ENCODE measurements around the gene AFF2.

Gene AFF2

DNA sequence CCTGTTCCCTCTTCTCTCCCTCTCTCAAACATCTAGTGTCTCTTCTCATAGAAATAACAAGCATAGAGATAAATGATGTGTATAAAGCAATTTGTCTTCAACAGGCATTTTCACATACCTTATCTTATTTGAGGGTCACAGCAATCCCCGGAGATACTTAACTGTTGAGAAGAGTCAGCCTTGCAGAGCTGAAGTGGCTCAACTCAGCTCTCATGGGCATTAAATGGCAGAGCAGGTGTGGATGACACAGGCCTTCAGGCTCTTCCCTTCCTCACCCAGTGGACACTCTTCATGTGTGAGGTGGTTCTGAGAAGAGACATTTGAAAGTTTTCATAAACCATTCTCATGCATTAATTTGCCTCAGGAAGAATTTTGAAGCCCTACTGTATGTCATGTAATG lies 134.2 kb downstream of the AFF2 start:
- H2AFZ ChIP-seq (ENCODE audit: low read length): no peak overlapping the region
- no peaks in the 10 kb centered on the region for H3K9me3 ChIP-seq (replicated peaks in 1 of 2; ENCODE audit: control insufficient read depth in 2 of 2, insufficient read depth in 1 of 2, low read depth in 1 of 2, low read length in 2 of 2)

DNA sequence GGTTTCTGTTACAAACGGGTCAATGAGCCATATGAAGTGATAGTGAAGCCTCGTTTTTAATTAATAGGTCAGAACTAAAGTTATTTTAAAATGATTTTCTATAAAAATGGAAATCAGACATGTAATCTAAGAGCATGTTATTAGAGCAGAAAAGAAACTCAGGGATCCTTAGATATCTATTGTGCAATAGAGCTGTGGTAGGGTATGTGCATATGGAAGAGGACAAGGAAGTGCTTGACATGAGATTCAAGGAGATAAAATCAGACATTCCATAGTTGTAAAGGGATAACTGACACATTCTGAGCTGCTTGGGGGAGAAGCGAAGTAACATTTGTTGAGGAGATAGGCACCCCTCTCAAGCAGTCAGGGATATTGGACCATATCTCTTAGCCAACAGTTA lies 143.0 kb downstream of the AFF2 start:
- DNase-seq (ENCODE audit: low spot score): no peak
- Histone ChIP-seq H2BK12ac (ENCODE audit: low read length) (no peak overlapping the region), H3K36me3 (replicated peaks in 1 of 2; ENCODE audit: control insufficient read depth in 2 of 2, insufficient read depth in 2 of 2, low read length in 2 of 2) (no peaks in the 10 kb centered on the region), H3K4me1 (ENCODE audit: control insufficient read depth in 2 of 2, insufficient read depth in 1 of 2, low read depth in 1 of 2, low read length in 2 of 2) (no peaks in the 10 kb centered on the region), H3K27me3 (ENCODE audit: control insufficient read depth in 3 of 3, insufficient read depth in 3 of 3, low read depth in 1 of 3, low read length in 3 of 3) (no peaks in the 10 kb centered on the region), H2AK5ac (ENCODE audit: low read depth, low read length) (no peak overlapping the region), H3K14ac (ENCODE audit: low read length) (no peak overlapping the region), H3K4me3 (ENCODE audit: low read length in 2 of 2) (no peak overlapping the region), H3K4ac (ENCODE audit: low read length) (no peak overlapping the region), H3K27ac (replicated peaks; ENCODE audit: low read length) (no peak overlapping the region), H2BK120ac (ENCODE audit: low read depth, low read length) (no peak overlapping the region), H2BK15ac (ENCODE audit: low read length) (no peak overlapping the region), H2BK5ac (ENCODE audit: low read length) (no peak overlapping the region), H4K8ac (ENCODE audit: low read depth, low read length) (no peak overlapping the region), H3K23ac (ENCODE audit: low read depth, low read length, poor library complexity) (no peak overlapping the region), H3K9me3 (replicated peaks in 1 of 2; ENCODE audit: control insufficient read depth in 2 of 2, insufficient read depth in 1 of 2, low read depth in 1 of 2, low read length in 2 of 2) (no peaks in the 10 kb centered on the region), H4K91ac (ENCODE audit: low read depth, low read length, poor library complexity) (no peak overlapping the region), H3K9ac (ENCODE audit: low read depth, low read length, poor library complexity) (no peak overlapping the region), H3K79me1 (ENCODE audit: low read depth, low read length) (no peaks in the 10 kb centered on the region), H3K18ac (ENCODE audit: low read length) (no peak overlapping the region), H2AFZ (ENCODE audit: low read length) (no peak overlapping the region), H3K4me2 (ENCODE audit: insufficient read depth, low read length, poor library complexity, severe bottlenecking) (no peak overlapping the region)
- no CpG with 5 or more reads among the region's 3 CpGs for WGBS, 2 donors (ENCODE audit: extremely low coverage in 2 of 2, insufficient read length in 2 of 2, insufficient replicate concordance in 1 of 2)

More for the DNA sequence above, 134.2 kb downstream of the AFF2 start:
- no peak overlapping the region for H3K18ac ChIP-seq (ENCODE audit: low read length)
- no peak overlapping the region for H3K4me3 ChIP-seq (ENCODE audit: low read length in 2 of 2)
- H2BK120ac ChIP-seq (ENCODE audit: low read depth, low read length): no peak overlapping the region
- no peak overlapping the region for H4K91ac ChIP-seq (ENCODE audit: low read depth, low read length, poor library complexity)
- no peak overlapping the region for H4K8ac ChIP-seq (ENCODE audit: low read depth, low read length)
- peaks cover 0 to 3% (median 0%) of the 10 kb centered on the region in 3 experiments for H3K27me3 ChIP-seq (ENCODE audit: control insufficient read depth in 3 of 3, insufficient read depth in 3 of 3, low read depth in 1 of 3, low read length in 3 of 3)
- no peaks in the 10 kb centered on the region for H3K4me1 ChIP-seq (ENCODE audit: control insufficient read depth in 2 of 2, insufficient read depth in 1 of 2, low read depth in 1 of 2, low read length in 2 of 2)
- no peaks in the 10 kb centered on the region for H3K79me1 ChIP-seq (ENCODE audit: low read depth, low read length)
- no peak overlapping the region for H2AK5ac ChIP-seq (ENCODE audit: low read depth, low read length)
- H2BK15ac ChIP-seq (ENCODE audit: low read length): no peak overlapping the region
- H3K14ac ChIP-seq (ENCODE audit: low read length): no peak overlapping the region
- no peaks in the 10 kb centered on the region for H3K36me3 ChIP-seq (replicated peaks in 1 of 2; ENCODE audit: control insufficient read depth in 2 of 2, insufficient read depth in 2 of 2, low read length in 2 of 2)
- no peak overlapping the region for H3K9ac ChIP-seq (ENCODE audit: low read depth, low read length, poor library complexity)
- no peak overlapping the region for H2BK5ac ChIP-seq (ENCODE audit: low read length)
- H3K4ac ChIP-seq (ENCODE audit: low read length): no peak overlapping the region
- no peak overlapping the region for H3K27ac ChIP-seq (replicated peaks; ENCODE audit: low read length)
- no CpG with 5 or more reads among the region's 1 CpG for WGBS, 2 donors (ENCODE audit: extremely low coverage in 2 of 2, insufficient read length in 2 of 2, insufficient replicate concordance in 1 of 2)
- H2BK12ac ChIP-seq (ENCODE audit: low read length): no peak overlapping the region
- no peak overlapping the region for H3K23ac ChIP-seq (ENCODE audit: low read depth, low read length, poor library complexity)
- no peak overlapping the region for H3K4me2 ChIP-seq (ENCODE audit: insufficient read depth, low read length, poor library complexity, severe bottlenecking)
- no peak for DNase-seq (ENCODE audit: low spot score)

DNA sequence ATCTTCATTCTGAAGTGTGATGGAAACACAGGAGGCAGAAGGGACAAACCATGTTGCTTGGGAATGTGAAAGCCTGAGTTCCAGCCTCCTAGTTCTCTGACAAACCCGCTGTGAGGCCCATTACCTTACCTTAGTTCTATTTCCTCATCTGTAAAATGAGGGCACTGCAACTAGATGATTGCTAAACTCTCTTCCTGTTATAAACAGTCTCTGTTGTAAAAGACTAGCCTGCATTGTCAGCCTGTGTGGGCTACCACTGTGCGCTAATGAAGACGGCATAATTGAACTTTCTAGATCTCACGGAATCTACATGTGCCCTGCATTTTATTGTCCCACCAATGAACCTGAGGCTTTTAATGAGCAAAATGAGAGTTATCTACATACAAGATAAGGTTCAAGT lies 147.2 kb downstream of the AFF2 start:
- H3K14ac ChIP-seq (ENCODE audit: low read length): no peak overlapping the region
- H2BK120ac ChIP-seq (ENCODE audit: low read depth, low read length): no peak overlapping the region
- no peak overlapping the region for H2BK15ac ChIP-seq (ENCODE audit: low read length)
- no peak overlapping the region for H3K4me2 ChIP-seq (ENCODE audit: insufficient read depth, low read length, poor library complexity, severe bottlenecking)
- H4K91ac ChIP-seq (ENCODE audit: low read depth, low read length, poor library complexity): no peak overlapping the region
- no peak overlapping the region for H3K23ac ChIP-seq (ENCODE audit: low read depth, low read length, poor library complexity)
- H3K18ac ChIP-seq (ENCODE audit: low read length): no peak overlapping the region
- H3K36me3 ChIP-seq (replicated peaks in 1 of 2; ENCODE audit: control insufficient read depth in 2 of 2, insufficient read depth in 2 of 2, low read length in 2 of 2): no peaks in the 10 kb centered on the region
- no peak overlapping the region for H4K8ac ChIP-seq (ENCODE audit: low read depth, low read length)
- no peaks in the 10 kb centered on the region for H3K79me1 ChIP-seq (ENCODE audit: low read depth, low read length)
- whole genome bisulfite sequencing, 2 donors (ENCODE audit: extremely low coverage in 2 of 2, insufficient read length in 2 of 2, insufficient replicate concordance in 1 of 2): no CpG with 5 or more reads among the region's 4 CpGs
- H3K9me3 ChIP-seq (replicated peaks in 1 of 2; ENCODE audit: control insufficient read depth in 2 of 2, insufficient read depth in 1 of 2, low read depth in 1 of 2, low read length in 2 of 2): no peaks in the 10 kb centered on the region
- no peak overlapping the region for H3K4me3 ChIP-seq (ENCODE audit: low read length in 2 of 2)
- H3K27ac ChIP-seq (replicated peaks; ENCODE audit: low read length): no peak overlapping the region
- no peak overlapping the region for H2AK5ac ChIP-seq (ENCODE audit: low read depth, low read length)
- DNase-seq (ENCODE audit: low spot score): no peak
- no peak overlapping the region for H2BK12ac ChIP-seq (ENCODE audit: low read length)
- H2BK5ac ChIP-seq (ENCODE audit: low read length): no peak overlapping the region
- no peaks in the 10 kb centered on the region for H3K4me1 ChIP-seq (ENCODE audit: control insufficient read depth in 2 of 2, insufficient read depth in 1 of 2, low read depth in 1 of 2, low read length in 2 of 2)
- no peak overlapping the region for H3K4ac ChIP-seq (ENCODE audit: low read length)
- H3K9ac ChIP-seq (ENCODE audit: low read depth, low read length, poor library complexity): no peak overlapping the region
- no peak overlapping the region for H2AFZ ChIP-seq (ENCODE audit: low read length)
- no peaks in the 10 kb centered on the region for H3K27me3 ChIP-seq (ENCODE audit: control insufficient read depth in 3 of 3, insufficient read depth in 3 of 3, low read depth in 1 of 3, low read length in 3 of 3)

DNA sequence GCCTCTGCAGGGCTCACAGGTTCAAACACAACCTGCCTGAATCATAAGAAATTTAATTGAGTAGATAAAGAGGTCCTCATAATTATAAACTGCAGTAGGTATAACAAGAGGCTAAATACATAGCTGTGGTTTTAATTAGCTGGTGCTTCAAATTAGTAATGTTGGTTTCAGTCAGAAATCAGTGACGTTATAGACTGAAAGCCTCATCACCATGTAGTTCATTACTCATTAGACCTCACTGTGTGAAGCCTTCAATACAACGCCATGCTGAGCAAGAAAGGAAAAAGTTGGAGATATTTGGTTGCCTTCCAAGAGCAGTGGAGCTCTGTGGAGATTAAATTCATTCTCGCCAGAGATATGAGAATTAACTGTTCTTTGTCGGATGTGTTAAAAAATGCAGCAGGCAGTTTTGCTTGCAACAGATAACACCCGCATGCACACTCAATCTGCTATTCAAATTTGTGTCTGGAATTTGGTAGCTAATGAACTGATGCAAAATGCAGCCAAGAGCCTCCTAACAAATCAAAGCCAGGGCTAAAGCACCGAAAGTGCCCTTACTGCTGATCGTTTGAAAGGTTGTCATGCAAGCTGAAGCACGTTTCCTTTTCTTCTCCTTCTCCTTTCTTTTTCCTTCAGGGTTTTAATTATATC lies 148.9 kb downstream of the AFF2 start:
- Histone ChIP-seq H2AFZ (ENCODE audit: low read length) (no peak overlapping the region), H3K4ac (ENCODE audit: low read length) (no peak overlapping the region), H4K91ac (ENCODE audit: low read depth, low read length, poor library complexity) (no peak overlapping the region), H3K4me3 (ENCODE audit: low read length in 2 of 2) (no peak overlapping the region), H3K9ac (ENCODE audit: low read depth, low read length, poor library complexity) (no peak overlapping the region), H3K18ac (ENCODE audit: low read length) (no peak overlapping the region), H2BK120ac (ENCODE audit: low read depth, low read length) (no peak overlapping the region), H4K8ac (ENCODE audit: low read depth, low read length) (no peak overlapping the region), H2BK15ac (ENCODE audit: low read length) (no peak overlapping the region), H3K27ac (replicated peaks; ENCODE audit: low read length) (no peak overlapping the region), H2BK5ac (ENCODE audit: low read length) (no peak overlapping the region), H3K9me3 (replicated peaks in 1 of 2; ENCODE audit: control insufficient read depth in 2 of 2, insufficient read depth in 1 of 2, low read depth in 1 of 2, low read length in 2 of 2) (no peaks in the 10 kb centered on the region), H3K23ac (ENCODE audit: low read depth, low read length, poor library complexity) (no peak overlapping the region), H3K36me3 (replicated peaks in 1 of 2; ENCODE audit: control insufficient read depth in 2 of 2, insufficient read depth in 2 of 2, low read length in 2 of 2) (no peaks in the 10 kb centered on the region), H3K4me1 (ENCODE audit: control insufficient read depth in 2 of 2, insufficient read depth in 1 of 2, low read depth in 1 of 2, low read length in 2 of 2) (no peaks in the 10 kb centered on the region), H3K4me2 (ENCODE audit: insufficient read depth, low read length, poor library complexity, severe bottlenecking) (no peak overlapping the region), H3K14ac (ENCODE audit: low read length) (no peak overlapping the region), H2AK5ac (ENCODE audit: low read depth, low read length) (no peak overlapping the region), H3K27me3 (ENCODE audit: control insufficient read depth in 3 of 3, insufficient read depth in 3 of 3, low read depth in 1 of 3, low read length in 3 of 3) (no peaks in the 10 kb centered on the region), H2BK12ac (ENCODE audit: low read length) (no peak overlapping the region), H3K79me1 (ENCODE audit: low read depth, low read length) (no peaks in the 10 kb centered on the region)
- no CpG with 5 or more reads among the region's 8 CpGs for WGBS, 2 donors (ENCODE audit: extremely low coverage in 2 of 2, insufficient read length in 2 of 2, insufficient replicate concordance in 1 of 2)
- DNase-seq (ENCODE audit: low spot score): no peak

Data from neuronal stem cell (in vitro differentiated cells).